GM12878 (cell line): ENCODE measurements around the gene STAT5A. TPM values are rescaled to one million over a fixed set of nuclear protein-coding genes. Genes with fewer than 3 reads are reported as not detected.
A peak's percentile ranks its signal among the peaks of the same experiment; 100 is the strongest.

Source experiments
- ATF2 ChIP-seq: IDR thresholded peaks from 2 replicates; pipeline ENCODE4 v1.6.1; 2012; ENCODE audit warnings: low read length, inconsistent platforms
- ATF7 ChIP-seq: fragments of 450-650 bp; IDR thresholded peaks from 2 replicates; pipeline ENCODE4 v1.6.1; 2016; ENCODE audit warnings: low read depth, mild to moderate bottlenecking
- E2F4 ChIP-seq: IDR thresholded peaks from 2 replicates; pipeline ENCODE4 v1.6.1; 2012; ENCODE audit warnings: low read depth, low read length, improper control_type of control experiment
- HDAC2 ChIP-seq: fragments of 200-600 bp; sonication (generic); IDR thresholded peaks from 2 replicates; pipeline ENCODE4 v1.6.1; 2017
- KLF5 ChIP-seq: fragments of 450-650 bp; IDR thresholded peaks from 2 replicates; pipeline ENCODE4 v1.6.1; 2014; ENCODE audit warnings: mild to moderate bottlenecking; ENCODE audit not compliant: partially characterized antibody
- MEF2B ChIP-seq: fragments of 450-650 bp; IDR thresholded peaks from 2 replicates; pipeline ENCODE4 v1.6.1; 2018; ENCODE audit warnings: mild to moderate bottlenecking, moderate library complexity; ENCODE audit not compliant: partially characterized antibody, poor library complexity, severe bottlenecking
- MYC ChIP-seq: IDR thresholded peaks from 2 replicates; pipeline ENCODE4 v1.6.1; 2011; ENCODE audit warnings: mild to moderate bottlenecking, low read length, moderate library complexity, inconsistent platforms; ENCODE audit not compliant: insufficient read depth, insufficient replicate concordance, insufficient read length, severe bottlenecking
- NKRF ChIP-seq: fragments of 450-650 bp; conservative IDR thresholded peaks from 2 replicates; pipeline ENCODE4 v1.6.1; 2017; ENCODE audit warnings: mild to moderate bottlenecking, moderate library complexity
- PKNOX1 ChIP-seq: fragments of 450-650 bp; IDR thresholded peaks from 2 replicates; pipeline ENCODE4 v1.6.1; 2016; ENCODE audit warnings: mild to moderate bottlenecking
- TARDBP ChIP-seq: IDR thresholded peaks from 2 replicates; pipeline ENCODE4 v1.6.1; 2016; ENCODE audit warnings: borderline replicate concordance
- YY1 ChIP-seq: IDR thresholded peaks from 2 replicates; pipeline ENCODE4 v1.6.1; 2011; ENCODE audit warnings: low read depth, mild to moderate bottlenecking, low read length
- ZBTB11 ChIP-seq: fragments of 450-650 bp; formaldehyde crosslinking; IDR thresholded peaks from 2 replicates; pipeline ENCODE4 v1.5.0; 2022; ENCODE audit warnings: mild to moderate bottlenecking, missing genetic modification characterization
- ZNF217 ChIP-seq: fragments of 450-650 bp; IDR thresholded peaks from 2 replicates; pipeline ENCODE4 v1.6.1; 2017; ENCODE audit warnings: antibody characterized with exemption, mild to moderate bottlenecking
- polyA plus RNA-seq, 11 experiments: library from polyadenylated mRNA; depleted of rRNA in 4 of 11; unstranded in 6 of 11; stranded (reverse) in 5 of 11; fragments of >200 nt; fragmentation: Nextera tagmentation in 4 of 11; fragmentation: Illumina TruSeq in 1 of 11; extraction: Ambion mirVana in 4 of 11; extraction: Trizol in 1 of 11; gene quantifications; 1 replicate in 1 of 11; 2 replicates in 10 of 11; pipeline versions ENCODE4 v1.2.1 to v1.2.3, GENCODE V29; 2011 to 2016; ENCODE audit warnings: inconsistent platforms in 2 of 11, missing spikeins in 2 of 11, low read depth in 1 of 11
- total RNA-seq, 4 experiments: library from RNA; depleted of rRNA in 3 of 4; stranded (reverse); fragments of >200 nt in 3 of 4; fragmentation: Illumina TruSeq in 1 of 4; extraction: Trizol in 1 of 4; gene quantifications; 2 replicates each; pipeline versions ENCODE4 v1.2.1 to v1.2.3, GENCODE V29; 2013 to 2021

Gene STAT5A
- total and polyA plus RNA-seq, 10 of the 15 experiments (the other 5 are each of a cell fraction or from before 2014, with no cell fraction given), result 14.8 to 86.4 (median 41.5) TPM

GRCh38 chr17:42333053-42333452 is 44.8 kb downstream of the STAT5A start (continued):
- no peak for TF ChIP-seq MEF2B
- TF ChIP-seq PKNOX1, result no peak
- TF ChIP-seq YY1, result no peak
- no peak for TF ChIP-seq TARDBP
- TF ChIP-seq ZNF217, result no peak
- TF ChIP-seq ATF7, result no peak
- TF ChIP-seq E2F4, result no peak
- TF ChIP-seq ATF2, result peak; percentile 62; the same call in 1 of the 2 replicates
- TF ChIP-seq MYC, result no peak
- no peak for TF ChIP-seq KLF5
- no peak for TF ChIP-seq ZBTB11
- no peak for TF ChIP-seq HDAC2
- no peak for TF ChIP-seq NKRF
